Measurements from ENCODE around the gene CALU.

Gene CALU

GRCh38 chr7:128810997-128811396, 71.8 kb downstream of the CALU start:
- TF ChIP-seq CTCF (IDR thresholded peaks at IDR 0.05; ENCODE audit: borderline replicate concordance, insufficient read depth, low read depth, low read length), result no peak
- H3K4me3 ChIP-seq (ENCODE audit: low read depth, low read length), result no peak overlapping the region

- TF ChIP-seq CTCF (IDR thresholded peaks at IDR 0.05; ENCODE audit: borderline replicate concordance, insufficient read depth, low read depth, low read length), result no peak
- H3K4me3 ChIP-seq (ENCODE audit: low read depth, low read length), result no peak overlapping the region
These were observed 72.7 kb downstream of the CALU start for GRCh38 chr7:128811631-128812430.

- no peak for TF ChIP-seq CTCF (IDR thresholded peaks at IDR 0.05; ENCODE audit: borderline replicate concordance, insufficient read depth, low read depth, low read length)
- no peak overlapping the region for H3K4me3 ChIP-seq (ENCODE audit: low read depth, low read length)
These were observed 73.5 kb downstream of the CALU start for GRCh38 chr7:128812514-128813168.

GRCh38 chr7:128814499-128814898, 75.3 kb downstream of the CALU start:
- no peak for TF ChIP-seq CTCF (IDR thresholded peaks at IDR 0.05; ENCODE audit: borderline replicate concordance, insufficient read depth, low read depth, low read length)
- no peak overlapping the region for H3K4me3 ChIP-seq (ENCODE audit: low read depth, low read length)

GRCh38 chr7:128815289-128815942, 76.3 kb downstream of the CALU start:
- no peak overlapping the region for H3K4me3 ChIP-seq (ENCODE audit: low read depth, low read length)
- no peak for TF ChIP-seq CTCF (IDR thresholded peaks at IDR 0.05; ENCODE audit: borderline replicate concordance, insufficient read depth, low read depth, low read length)

GRCh38 chr7:128818694-128819093, 79.5 kb downstream of the CALU start:
- TF ChIP-seq CTCF (IDR thresholded peaks at IDR 0.05; ENCODE audit: borderline replicate concordance, insufficient read depth, low read depth, low read length), result no peak
- no peak overlapping the region for H3K4me3 ChIP-seq (ENCODE audit: low read depth, low read length)
